ENCODE results near the gene ARHGEF4.

The ARHGEF4 gene

DNA sequence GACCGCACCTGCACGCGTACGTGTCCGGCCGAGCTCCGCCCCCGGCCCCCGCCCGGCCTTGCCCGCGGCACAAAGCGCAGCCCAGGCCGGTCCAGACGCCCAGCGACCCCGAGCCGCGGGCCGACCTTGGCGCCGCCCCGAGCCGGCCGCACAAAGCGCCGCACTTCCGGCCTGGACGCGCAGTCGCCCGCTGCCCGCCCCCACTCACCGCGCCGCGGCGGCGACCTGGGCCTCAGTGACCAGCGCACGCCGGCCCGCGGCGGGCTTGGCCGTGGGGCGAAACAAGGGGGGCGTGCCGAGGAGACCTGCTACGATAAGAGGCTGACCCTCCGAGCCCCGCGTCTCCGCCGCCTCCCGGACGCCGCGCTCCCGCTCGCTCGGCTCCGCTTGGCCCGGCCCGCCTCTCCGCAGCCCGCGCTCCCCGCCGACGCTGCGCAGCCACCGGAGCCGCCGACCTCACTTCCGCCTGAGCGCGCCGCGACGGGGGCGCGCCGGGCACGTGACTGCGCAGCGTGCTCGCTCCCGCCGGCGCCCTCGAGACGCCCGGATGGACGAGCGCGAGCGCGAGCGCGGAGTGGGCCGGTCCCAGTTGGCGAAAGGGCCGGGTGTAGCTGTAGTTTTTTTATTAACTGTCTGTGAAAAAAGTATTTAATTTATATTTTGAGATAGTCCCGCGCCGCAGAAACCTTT, 256.4 kb downstream of the ARHGEF4 start, which contains the start of gene FAM168B:
TSS of gene FAM168B (minus strand) at position 455 of the 690 bp plus-strand sequence. CDS start 10,814 bp downstream, outside the sequence.
- in situ Hi-C loops (cut with MboI; ENCODE audit: low pct_unique_long_range_greater_than_20kb, low sequenced_read_pairs, unreplicated experiment), result no loop called here
- TF ChIP-seq, protein P1, sequence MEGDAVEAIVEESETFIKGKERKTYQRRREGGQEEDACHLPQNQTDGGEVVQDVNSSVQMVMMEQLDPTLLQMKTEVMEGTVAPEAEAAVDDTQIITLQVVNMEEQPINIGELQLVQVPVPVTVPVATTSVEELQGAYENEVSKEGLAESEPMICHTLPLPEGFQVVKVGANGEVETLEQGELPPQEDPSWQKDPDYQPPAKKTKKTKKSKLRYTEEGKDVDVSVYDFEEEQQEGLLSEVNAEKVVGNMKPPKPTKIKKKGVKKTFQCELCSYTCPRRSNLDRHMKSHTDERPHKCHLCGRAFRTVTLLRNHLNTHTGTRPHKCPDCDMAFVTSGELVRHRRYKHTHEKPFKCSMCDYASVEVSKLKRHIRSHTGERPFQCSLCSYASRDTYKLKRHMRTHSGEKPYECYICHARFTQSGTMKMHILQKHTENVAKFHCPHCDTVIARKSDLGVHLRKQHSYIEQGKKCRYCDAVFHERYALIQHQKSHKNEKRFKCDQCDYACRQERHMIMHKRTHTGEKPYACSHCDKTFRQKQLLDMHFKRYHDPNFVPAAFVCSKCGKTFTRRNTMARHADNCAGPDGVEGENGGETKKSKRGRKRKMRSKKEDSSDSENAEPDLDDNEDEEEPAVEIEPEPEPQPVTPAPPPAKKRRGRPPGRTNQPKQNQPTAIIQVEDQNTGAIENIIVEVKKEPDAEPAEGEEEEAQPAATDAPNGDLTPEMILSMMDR (IDR thresholded peaks at IDR 0.05; ENCODE audit: extremely low read depth, insufficient read depth, missing control alignments), result no peak
- peak; percentile 95 for DNase-seq (ENCODE audit: low spot score)

DNA sequence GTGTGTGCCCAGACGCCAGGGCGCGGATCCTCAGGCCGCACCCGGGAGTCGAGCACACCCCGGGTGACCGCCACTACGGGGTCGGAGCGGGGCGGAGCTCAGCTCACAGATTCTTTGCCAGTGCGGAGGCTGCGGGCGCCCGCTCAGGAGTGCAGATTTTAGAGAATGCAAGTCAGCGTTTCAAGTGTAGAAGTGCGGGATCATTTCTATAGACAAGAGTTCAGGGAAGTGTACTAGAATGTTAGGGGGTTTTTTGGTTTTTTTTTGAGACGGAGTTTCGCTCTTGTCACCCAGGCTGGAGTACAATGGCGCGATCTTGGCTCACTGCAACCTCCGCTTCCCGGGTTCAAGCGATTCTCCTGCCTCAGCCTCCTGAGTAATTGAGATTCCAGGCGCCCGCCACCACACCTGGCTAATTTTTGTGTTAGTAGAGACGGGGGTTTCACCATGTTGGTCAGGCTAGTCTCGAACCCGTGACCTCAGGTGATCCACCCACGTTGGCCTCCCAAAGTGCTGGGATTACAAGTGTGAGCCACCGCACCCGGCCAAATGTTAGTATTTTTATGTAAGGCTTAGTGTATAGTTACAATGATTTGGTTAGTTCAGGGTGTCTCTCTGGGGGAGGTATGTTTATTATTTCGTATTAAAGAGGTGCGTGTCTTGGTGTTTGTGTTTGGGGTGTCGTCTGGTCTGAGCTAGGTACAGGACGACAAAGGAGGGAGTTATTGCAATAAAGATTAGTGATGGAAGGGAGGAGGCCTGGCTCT, 257.2 kb downstream of the ARHGEF4 start:
- in situ Hi-C loops (cut with MboI; ENCODE audit: low pct_unique_long_range_greater_than_20kb, low sequenced_read_pairs, unreplicated experiment), result no loop called here
- no peak for DNase-seq (ENCODE audit: low spot score)
- TF ChIP-seq, protein P1 (IDR thresholded peaks at IDR 0.05; ENCODE audit: extremely low read depth, insufficient read depth, missing control alignments), result no peak

DNA sequence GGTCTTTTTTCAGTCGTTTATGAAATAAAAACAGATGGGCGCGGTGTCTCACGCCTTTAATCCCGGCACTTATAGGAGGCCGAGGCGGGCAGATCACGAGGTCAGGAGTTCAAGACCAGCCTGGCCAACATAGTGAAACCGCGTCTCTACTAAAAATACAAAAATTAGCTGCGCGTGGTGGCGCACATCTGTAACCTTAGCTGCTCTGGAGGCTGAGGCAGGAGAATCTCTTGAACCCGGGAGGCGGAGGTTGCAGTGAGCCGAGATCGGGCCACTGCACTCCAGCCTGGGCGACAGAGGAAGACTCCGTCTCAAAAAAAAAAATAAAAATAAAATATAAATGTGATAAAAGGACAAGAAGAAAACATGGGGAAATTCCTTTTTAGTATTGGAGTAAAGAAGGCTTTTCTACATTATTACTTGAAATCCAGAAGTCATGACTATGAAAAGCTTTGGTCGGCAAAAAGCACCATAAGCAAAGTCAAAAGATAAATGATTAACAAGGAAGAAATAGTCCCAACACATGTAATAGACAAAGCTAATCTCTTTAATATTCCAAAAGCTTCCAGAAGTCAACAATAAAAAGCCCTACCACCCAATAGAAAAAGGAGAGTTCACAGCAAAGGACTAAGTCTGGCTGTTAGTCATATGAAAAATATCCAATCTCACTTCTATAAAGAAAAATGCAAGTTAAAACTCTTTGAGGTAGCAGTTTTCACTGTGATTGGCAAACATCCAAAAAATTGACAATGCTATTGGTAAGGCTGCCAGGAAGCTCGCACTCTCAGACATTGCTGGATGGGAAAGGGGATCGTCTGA, 258.0 kb downstream of the ARHGEF4 start:
- in situ Hi-C loops (cut with MboI; ENCODE audit: low pct_unique_long_range_greater_than_20kb, low sequenced_read_pairs, unreplicated experiment), result no loop called here
- DNase-seq (ENCODE audit: low spot score), result no peak
- TF ChIP-seq, protein P1 (IDR thresholded peaks at IDR 0.05; ENCODE audit: extremely low read depth, insufficient read depth, missing control alignments), result no peak
